Psoas muscle (tissue), 8 donors: Measurements from ENCODE around the gene DNA2. TPM values are rescaled to one million over a fixed set of nuclear protein-coding genes. Genes with fewer than 3 reads are reported as not detected.

Experiments used
- ATAC-seq, 4 donors: fragments of 200-7000 bp; cut with Tn5 transposase; one replicate each; pipeline ENCODE4 v1.9.1; 2020; ENCODE audit warnings: moderate library complexity in 3 of 4, mild to moderate bottlenecking in 2 of 4
- DNase-seq, 2 donors: peaks; one replicate each; pipeline ENCODE4 v3.0.0-alpha.2; 2020
- H3K27ac ChIP-seq: fragments of 200-600 bp; one replicate; pipeline ENCODE4 v1.8.0; 2022
- H3K27me3 ChIP-seq, 3 donors: fragments of 200-600 bp in 1 of 3; one replicate each; pipeline versions ENCODE4 v1.6.1 to v1.8.0; 2013 to 2022; ENCODE audit warnings: low read length in 2 of 3, mild to moderate bottlenecking in 2 of 3, moderate library complexity in 1 of 3; ENCODE audit not compliant: insufficient read depth in 3 of 3
- H3K36me3 ChIP-seq, 2 donors: fragments of 200-600 bp in 1 of 2; one replicate each; pipeline versions ENCODE4 v1.6.1 to v1.8.0; 2013 to 2022; ENCODE audit warnings: low read depth in 1 of 2, mild to moderate bottlenecking in 1 of 2, moderate library complexity in 1 of 2; ENCODE audit not compliant: insufficient read depth in 1 of 2
- H3K4me1 ChIP-seq: fragments of 200-600 bp; one replicate; pipeline ENCODE4 v1.8.0; 2022
- H3K4me3 ChIP-seq: fragments of 200-600 bp; one replicate; pipeline ENCODE4 v1.8.0; 2022; ENCODE audit warnings: mild to moderate bottlenecking
- H3K9me3 ChIP-seq: fragments of 200-600 bp; one replicate; pipeline ENCODE4 v1.8.0; 2022
- CTCF ChIP-seq: fragments of 200-600 bp; IDR thresholded peaks from one replicate; pipeline ENCODE4 v1.8.0; 2022; ENCODE audit warnings: antibody characterized with exemption
- WGBS, 3 donors: extraction: QIAGEN DNeasy Blood & Tissue Kit; methylation state at CpG; one replicate each; pipeline versions ENCODE4 v1.1.6 to v1.1.7; 2013; 5-methylcytosine and 5-hydroxymethylcytosine counted together
- intact Hi-C, 2 donors: fragments of 100-400 bp; cut with DNase I; formaldehyde crosslinking; loops; one replicate each; pipeline versions ENCODE4 v1.11.0 to v1.14.2; 2022
- polyA plus RNA-seq, 3 donors: library from polyadenylated mRNA; stranded (reverse); fragments of 200-250 nt; gene quantifications; one replicate each; pipeline ENCODE4 v1.2.3, GENCODE V29; 2013
- total RNA-seq, 4 donors: library from RNA; stranded (reverse); fragmentation: NEBNext Ultra II Directional in 2 of 4; extraction: Animal tissue kit (Norgen Biotek cat#: 25700) in 2 of 4; gene quantifications; one replicate each; pipeline versions ENCODE4 v1.2.1 to v1.2.4, GENCODE V29; 2021 to 2023
- donor health status: healthy with polysubstance abuse.
- donor health status: DM: no; HTN: no; CAD: no; lungs with moderate emphysema.
- donor health status: Bipolar disorder and iron deficiency.
- donor health status: healthy.
- donor health status: DM: yes; HTN: yes; CAD: no.
- donor health status: DM: no; HTN: no; CAD: no.
- donor health status: DM: no; HTN: no; CAD: no.
- donor health status: DM: yes; HTN: yes; CAD: no.

Gene DNA2
- total and polyA plus RNA-seq, 7 donors = 0.56 to 3.8 (median 1.7) TPM

GRCh38 chr10:68435803-68436202, 36.0 kb downstream of the DNA2 start:
- Histone ChIP-seq H3K4me1 (no peaks in the 10 kb centered on the region), H3K36me3 (peaks cover 0 to 7% of the 10 kb centered on the region in 2 donors), H3K4me3 (no peak overlapping the region), H3K27me3 (no peaks in the 10 kb centered on the region), H3K27ac (no peak overlapping the region), H3K9me3 (no peaks in the 10 kb centered on the region)
- no peak for TF ChIP-seq CTCF
- intact Hi-C loops = no loop called here
- DNase-seq (no peak), ATAC-seq (no peak)

GRCh38 chr10:68434657-68435056, 37.1 kb downstream of the DNA2 start:
- WGBS, 3 donors = 96 to 97% (median 97%) methylated on average over 4 of the region's 4 CpGs
- Histone ChIP-seq H3K27me3 (no peaks in the 10 kb centered on the region), H3K36me3 (peaks cover 0 to 17% of the 10 kb centered on the region in 2 donors), H3K4me3 (no peak overlapping the region), H3K4me1 (no peaks in the 10 kb centered on the region), H3K27ac (no peak overlapping the region), H3K9me3 (no peaks in the 10 kb centered on the region)
- DNase-seq (no peak), ATAC-seq (no peak)
- intact Hi-C loops = no loop called here
- no peak for TF ChIP-seq CTCF

GRCh38 chr10:68428396-68429104, 43.2 kb downstream of the DNA2 start:
- ATAC-seq (no peak), DNase-seq (no peak)
- Histone ChIP-seq H3K4me3 (no peak overlapping the region), H3K27me3 (no peaks in the 10 kb centered on the region), H3K4me1 (no peaks in the 10 kb centered on the region), H3K36me3 (peaks cover 0 to 11% of the 10 kb centered on the region in 2 donors), H3K9me3 (no peaks in the 10 kb centered on the region), H3K27ac (no peak overlapping the region)
- intact Hi-C loops = no loop called here
- no peak for TF ChIP-seq CTCF
- 77 to 83% (median 79%) methylated on average over 5 of the region's 5 CpGs for WGBS, 3 donors

- no peak for ATAC-seq
- intact Hi-C loops = no loop called here
- Histone ChIP-seq H3K36me3 (peaks cover 0 to 18% of the 10 kb centered on the region in 2 donors), H3K27me3 (no peaks in the 10 kb centered on the region), H3K4me1 (no peaks in the 10 kb centered on the region), H3K27ac (no peak overlapping the region), H3K9me3 (no peaks in the 10 kb centered on the region), H3K4me3 (no peak overlapping the region)
- 90 to 96% (median 95%) methylated on average over 20 of the region's 20 CpGs for WGBS, 3 donors
- no peak for DNase-seq
- TF ChIP-seq CTCF = no peak
Measured at GRCh38 chr10:68424454-68425014, 47.2 kb downstream of the DNA2 start.
